HepG2 (cell line): ENCODE data around the gene NEURL2. TPM values are rescaled to one million over a fixed set of nuclear protein-coding genes. Genes with fewer than 3 reads are reported as not detected.

Source experiments
- DMAP1 ChIP-seq: IDR thresholded peaks from 2 replicates; pipeline ENCODE4 v1.6.1; 2016
- FOXA3 ChIP-seq: IDR thresholded peaks from 2 replicates; pipeline ENCODE4 v1.6.1; 2016; ENCODE audit warnings: missing genetic modification reagents, missing compliant biosample characterization
- FOXP1 ChIP-seq, 2 experiments: fragments of 450-650 bp in 1 of 2; IDR thresholded peaks; 2 replicates each; pipeline ENCODE4 v1.6.1; 2017 to 2018; ENCODE audit warnings: antibody characterized with exemption in 1 of 2
- HOXA9 ChIP-seq: sonication (generic); formaldehyde crosslinking; IDR thresholded peaks from 2 replicates; pipeline ENCODE4 v1.8.1; 2022; ENCODE audit warnings: missing genetic modification reagents, mild to moderate bottlenecking, moderate library complexity, borderline replicate concordance
- NFE2L1 ChIP-seq: sonication (generic); formaldehyde crosslinking; IDR thresholded peaks from 2 replicates; pipeline ENCODE4 v1.4.0; 2020; ENCODE audit warnings: missing genetic modification reagents, mild to moderate bottlenecking, borderline replicate concordance
- SUZ12 ChIP-seq: fragments of 150-350 bp; IDR thresholded peaks from 2 replicates; pipeline ENCODE4 v1.6.1; 2014; ENCODE audit warnings: low read depth, low read length
- TRAFD1 ChIP-seq: sonication (generic); formaldehyde crosslinking; IDR thresholded peaks from 2 replicates; pipeline ENCODE4 v1.5.1; 2020; ENCODE audit warnings: missing genetic modification reagents, mild to moderate bottlenecking, borderline replicate concordance
- WIZ ChIP-seq: sonication (generic); formaldehyde crosslinking; IDR thresholded peaks from 2 replicates; pipeline ENCODE4 v1.5.1; 2020; ENCODE audit warnings: mild to moderate bottlenecking, missing genetic modification reagents
- ZBTB7A ChIP-seq: sonication (generic); formaldehyde crosslinking; IDR thresholded peaks from 2 replicates; pipeline ENCODE4 v1.8.0; 2022; ENCODE audit warnings: mild to moderate bottlenecking, missing genetic modification reagents
- ZFP82 ChIP-seq: sonication (generic); formaldehyde crosslinking; IDR thresholded peaks from 2 replicates; pipeline ENCODE4 v1.5.1; 2020; ENCODE audit warnings: mild to moderate bottlenecking, missing genetic modification reagents, borderline replicate concordance
- ZNF138 ChIP-seq: sonication (generic); formaldehyde crosslinking; IDR thresholded peaks from 2 replicates; pipeline ENCODE4 v1.5.0; 2020; ENCODE audit warnings: mild to moderate bottlenecking, low read depth, missing genetic modification reagents
- ZNF550 ChIP-seq: sonication (generic); formaldehyde crosslinking; IDR thresholded peaks from 2 replicates; pipeline ENCODE4 v1.4.0; 2020; ENCODE audit warnings: mild to moderate bottlenecking, missing genetic modification reagents, borderline replicate concordance
- ZNF552 ChIP-seq: sonication (generic); formaldehyde crosslinking; IDR thresholded peaks from 2 replicates; pipeline ENCODE4 v1.9.0; 2022; ENCODE audit warnings: missing genetic modification reagents, mild to moderate bottlenecking, borderline replicate concordance
- ZNF761 ChIP-seq: sonication (generic); formaldehyde crosslinking; conservative IDR thresholded peaks from 2 replicates; pipeline ENCODE4 v1.4.0; 2020; ENCODE audit warnings: mild to moderate bottlenecking, missing genetic modification reagents
- ZNF777 ChIP-seq: sonication (generic); formaldehyde crosslinking; IDR thresholded peaks from 2 replicates; pipeline ENCODE4 v1.4.0; 2020; ENCODE audit warnings: missing genetic modification reagents
- polyA plus RNA-seq, 8 experiments: library from polyadenylated mRNA; depleted of rRNA in 3 of 8; stranded (reverse) in 7 of 8; unstranded in 1 of 8; fragments of >200 nt; fragmentation: Illumina TruSeq in 4 of 8; extraction: Trizol in 4 of 8; gene quantifications; 2 replicates each; pipeline versions ENCODE4 v1.2.1 to v1.2.3, GENCODE V29; 2011 to 2016; ENCODE audit warnings: low read depth in 4 of 8, missing spikeins in 1 of 8, mixed read lengths in 1 of 8; ENCODE audit not compliant: insufficient read depth in 1 of 8
- total RNA-seq, 5 experiments: library from RNA; depleted of rRNA; stranded (reverse); fragments of >200 nt; fragmentation: Illumina TruSeq; extraction: Trizol; gene quantifications; 2 replicates each; pipeline ENCODE4 v1.2.3, GENCODE V29; 2016; ENCODE audit warnings: low read depth in 1 of 5
- TF ChIP-seq, protein P1 (sequence below): sonication (generic); formaldehyde crosslinking; conservative IDR thresholded peaks from 2 replicates; pipeline ENCODE4 v1.4.0; 2020; ENCODE audit warnings: mild to moderate bottlenecking, missing genetic modification reagents, moderate library complexity
- TF ChIP-seq, protein P2 (sequence below): sonication (generic); formaldehyde crosslinking; IDR thresholded peaks from 2 replicates; pipeline ENCODE4 v1.4.0; 2020; ENCODE audit warnings: mild to moderate bottlenecking, missing genetic modification reagents
- TF ChIP-seq, protein P3 (sequence below): sonication (generic); formaldehyde crosslinking; IDR thresholded peaks from 2 replicates; pipeline ENCODE4 v1.5.0; 2020; ENCODE audit warnings: missing genetic modification reagents
- TF ChIP-seq, protein P4 (sequence below): sonication (generic); formaldehyde crosslinking; IDR thresholded peaks from 2 replicates; pipeline ENCODE4 v1.5.0; 2020; ENCODE audit warnings: missing genetic modification reagents

Gene NEURL2
- total and polyA plus RNA-seq, 2 of the 13 experiments (the other 11 are each of a cell fraction or from before 2014, with no cell fraction given): 7.2 to 9.7 TPM

- TF ChIP-seq, protein P1, sequence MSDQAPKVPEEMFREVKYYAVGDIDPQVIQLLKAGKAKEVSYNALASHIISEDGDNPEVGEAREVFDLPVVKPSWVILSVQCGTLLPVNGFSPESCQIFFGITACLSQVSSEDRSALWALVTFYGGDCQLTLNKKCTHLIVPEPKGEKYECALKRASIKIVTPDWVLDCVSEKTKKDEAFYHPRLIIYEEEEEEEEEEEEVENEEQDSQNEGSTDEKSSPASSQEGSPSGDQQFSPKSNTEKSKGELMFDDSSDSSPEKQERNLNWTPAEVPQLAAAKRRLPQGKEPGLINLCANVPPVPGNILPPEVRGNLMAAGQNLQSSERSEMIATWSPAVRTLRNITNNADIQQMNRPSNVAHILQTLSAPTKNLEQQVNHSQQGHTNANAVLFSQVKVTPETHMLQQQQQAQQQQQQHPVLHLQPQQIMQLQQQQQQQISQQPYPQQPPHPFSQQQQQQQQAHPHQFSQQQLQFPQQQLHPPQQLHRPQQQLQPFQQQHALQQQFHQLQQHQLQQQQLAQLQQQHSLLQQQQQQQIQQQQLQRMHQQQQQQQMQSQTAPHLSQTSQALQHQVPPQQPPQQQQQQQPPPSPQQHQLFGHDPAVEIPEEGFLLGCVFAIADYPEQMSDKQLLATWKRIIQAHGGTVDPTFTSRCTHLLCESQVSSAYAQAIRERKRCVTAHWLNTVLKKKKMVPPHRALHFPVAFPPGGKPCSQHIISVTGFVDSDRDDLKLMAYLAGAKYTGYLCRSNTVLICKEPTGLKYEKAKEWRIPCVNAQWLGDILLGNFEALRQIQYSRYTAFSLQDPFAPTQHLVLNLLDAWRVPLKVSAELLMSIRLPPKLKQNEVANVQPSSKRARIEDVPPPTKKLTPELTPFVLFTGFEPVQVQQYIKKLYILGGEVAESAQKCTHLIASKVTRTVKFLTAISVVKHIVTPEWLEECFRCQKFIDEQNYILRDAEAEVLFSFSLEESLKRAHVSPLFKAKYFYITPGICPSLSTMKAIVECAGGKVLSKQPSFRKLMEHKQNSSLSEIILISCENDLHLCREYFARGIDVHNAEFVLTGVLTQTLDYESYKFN (CRISPR knock-in tag): peak; percentile 71
- TF ChIP-seq, protein P2, sequence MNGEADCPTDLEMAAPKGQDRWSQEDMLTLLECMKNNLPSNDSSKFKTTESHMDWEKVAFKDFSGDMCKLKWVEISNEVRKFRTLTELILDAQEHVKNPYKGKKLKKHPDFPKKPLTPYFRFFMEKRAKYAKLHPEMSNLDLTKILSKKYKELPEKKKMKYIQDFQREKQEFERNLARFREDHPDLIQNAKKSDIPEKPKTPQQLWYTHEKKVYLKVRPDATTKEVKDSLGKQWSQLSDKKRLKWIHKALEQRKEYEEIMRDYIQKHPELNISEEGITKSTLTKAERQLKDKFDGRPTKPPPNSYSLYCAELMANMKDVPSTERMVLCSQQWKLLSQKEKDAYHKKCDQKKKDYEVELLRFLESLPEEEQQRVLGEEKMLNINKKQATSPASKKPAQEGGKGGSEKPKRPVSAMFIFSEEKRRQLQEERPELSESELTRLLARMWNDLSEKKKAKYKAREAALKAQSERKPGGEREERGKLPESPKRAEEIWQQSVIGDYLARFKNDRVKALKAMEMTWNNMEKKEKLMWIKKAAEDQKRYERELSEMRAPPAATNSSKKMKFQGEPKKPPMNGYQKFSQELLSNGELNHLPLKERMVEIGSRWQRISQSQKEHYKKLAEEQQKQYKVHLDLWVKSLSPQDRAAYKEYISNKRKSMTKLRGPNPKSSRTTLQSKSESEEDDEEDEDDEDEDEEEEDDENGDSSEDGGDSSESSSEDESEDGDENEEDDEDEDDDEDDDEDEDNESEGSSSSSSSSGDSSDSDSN (CRISPR knock-in tag): no peak
- peak; percentile 48; the same call in 1 of the 2 replicates for TF ChIP-seq ZNF761
- TF ChIP-seq FOXA3 (CRISPR knock-in tag): 0 out of 2 replicates have a peak, but pooled peaks have one; percentile 21
- TF ChIP-seq HOXA9: no peak
- TF ChIP-seq ZFP82 (CRISPR knock-in tag): no peak
- no peak for TF ChIP-seq DMAP1 (CRISPR knock-in tag)
- peak; percentile 22; the same call in 1 of the 2 replicates for TF ChIP-seq ZNF777 (CRISPR knock-in tag)
- TF ChIP-seq, protein P3, sequence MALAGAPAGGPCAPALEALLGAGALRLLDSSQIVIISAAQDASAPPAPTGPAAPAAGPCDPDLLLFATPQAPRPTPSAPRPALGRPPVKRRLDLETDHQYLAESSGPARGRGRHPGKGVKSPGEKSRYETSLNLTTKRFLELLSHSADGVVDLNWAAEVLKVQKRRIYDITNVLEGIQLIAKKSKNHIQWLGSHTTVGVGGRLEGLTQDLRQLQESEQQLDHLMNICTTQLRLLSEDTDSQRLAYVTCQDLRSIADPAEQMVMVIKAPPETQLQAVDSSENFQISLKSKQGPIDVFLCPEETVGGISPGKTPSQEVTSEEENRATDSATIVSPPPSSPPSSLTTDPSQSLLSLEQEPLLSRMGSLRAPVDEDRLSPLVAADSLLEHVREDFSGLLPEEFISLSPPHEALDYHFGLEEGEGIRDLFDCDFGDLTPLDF (CRISPR knock-in tag): no peak
- TF ChIP-seq, protein P4, sequence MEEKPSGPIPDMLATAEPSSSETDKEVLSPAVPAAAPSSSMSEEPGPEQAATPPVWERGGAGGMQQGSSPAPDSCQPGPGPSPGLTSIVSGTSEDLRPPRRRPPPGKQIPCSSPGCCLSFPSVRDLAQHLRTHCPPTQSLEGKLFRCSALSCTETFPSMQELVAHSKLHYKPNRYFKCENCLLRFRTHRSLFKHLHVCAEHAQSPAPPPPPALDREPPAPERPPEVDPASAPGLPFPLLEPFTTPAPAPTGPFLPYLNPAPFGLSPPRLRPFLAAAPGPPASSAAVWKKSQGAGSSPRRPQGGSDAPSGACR: no peak
- TF ChIP-seq ZBTB7A (CRISPR knock-in tag): 0 out of 2 replicates have a peak, but pooled peaks have one; percentile 33
- no peak for TF ChIP-seq TRAFD1
- TF ChIP-seq FOXP1 (IDR thresholded peaks at IDR 0.05): no peak
- TF ChIP-seq FOXP1 (CRISPR knock-in tag; IDR thresholded peaks at IDR 0.05): peak; percentile 39; the same call in 1 of the 2 replicates
- no peak for TF ChIP-seq ZNF552 (CRISPR knock-in tag)
- no peak for TF ChIP-seq ZNF550
- peak; percentile 36; the same call in 1 of the 2 replicates for TF ChIP-seq WIZ
- no peak for TF ChIP-seq NFE2L1 (CRISPR knock-in tag)
- TF ChIP-seq SUZ12: no peak
- no peak for TF ChIP-seq ZNF138
Observed at GRCh38 chr20:45861221-45862075, 29.6 kb downstream of the NEURL2 start (continued).
